Transverse colon (tissue), 4 donors: ENCODE data around the gene TALDO1. TPM values are rescaled to one million over a fixed set of nuclear protein-coding genes. Genes with fewer than 3 reads are reported as not detected.
"Not testable (repeated sequence)": the region's sequence is repeated elsewhere in the genome, so short reads cannot be mapped to it uniquely, and the experiment has no call there.

Experiments used
- DNase-seq: peaks from one replicate; pipeline ENCODE4 v3.0.0-alpha.2; 2019
- H3K27ac ChIP-seq, 4 donors: fragments of 200-600 bp; sonication (generic); 2 replicates each; pipeline ENCODE4 v1.5.1; 2016 to 2018; ENCODE audit warnings: inconsistent platforms in 4 of 4
- H3K27me3 ChIP-seq: fragments of 200-600 bp; sonication (generic); 2 replicates; pipeline ENCODE4 v1.5.1; 2017; ENCODE audit warnings: inconsistent platforms
- H3K36me3 ChIP-seq, 4 donors: fragments of 200-600 bp; sonication (generic); 2 replicates each; pipeline ENCODE4 v1.5.1; 2017 to 2019; ENCODE audit warnings: inconsistent platforms in 4 of 4
- H3K4me1 ChIP-seq, 4 donors: fragments of 200-600 bp; sonication (generic); 2 replicates each; pipeline ENCODE4 v1.5.1; 2017 to 2020; ENCODE audit warnings: inconsistent platforms in 4 of 4
- H3K4me3 ChIP-seq, 4 donors: fragments of 200-600 bp; sonication (generic); 1 replicate in 1 of 4; 2 replicates in 3 of 4; pipeline versions ENCODE4 v1.5.1 to v1.6.1; 2017 to 2019; ENCODE audit warnings: inconsistent platforms in 4 of 4
- H3K9me3 ChIP-seq, 2 donors: fragments of 200-600 bp; sonication (generic); 2 replicates each; pipeline ENCODE4 v1.5.1; 2017 to 2019; ENCODE audit warnings: inconsistent platforms in 2 of 2
- CTCF ChIP-seq, 5 experiments: fragments of 200-600 bp in 3 of 5; fragments of 450-650 bp in 2 of 5; sonication (generic) in 3 of 5; IDR thresholded peaks; 1 replicate in 2 of 5; 2 replicates in 3 of 5; pipeline ENCODE4 v1.5.1; 2016 to 2017; ENCODE audit warnings: antibody characterized with exemption in 5 of 5, inconsistent platforms in 3 of 5, mild to moderate bottlenecking in 2 of 5, moderate library complexity in 1 of 5
- EP300 ChIP-seq: sonication (generic); formaldehyde crosslinking; IDR thresholded peaks from one replicate; pipeline ENCODE4 v1.6.1; 2017; ENCODE audit warnings: antibody characterized with exemption, low read depth
- POLR2A ChIP-seq: fragments of 450-650 bp; IDR thresholded peaks from one replicate; pipeline ENCODE4 v1.6.1; 2016; ENCODE audit warnings: antibody characterized with exemption, mild to moderate bottlenecking, moderate library complexity
- POLR2AphosphoS5 ChIP-seq, 3 donors: sonication (generic); formaldehyde crosslinking; IDR thresholded peaks; one replicate each; pipeline ENCODE4 v1.6.1; 2016; ENCODE audit warnings: antibody characterized with exemption in 3 of 3
- WGBS, 2 donors: methylation state at CpG; one replicate each; pipeline ENCODE4 v1.1.5; 2018; ENCODE audit warnings: low coverage in 1 of 2; 5-methylcytosine and 5-hydroxymethylcytosine counted together
- in situ Hi-C, 4 donors: fragments of 200-750 bp; cut with MboI; loops; one replicate each; pipeline versions ENCODE4 v1.15.0 to v1.15.1; 2017; ENCODE audit warnings: low sequenced_read_pairs in 3 of 4, low pct_ligation_motif_present in 1 of 4, low pct_unique_long_range_greater_than_20kb in 1 of 4
- intact Hi-C: fragments of 100-400 bp; cut with DNase I; formaldehyde crosslinking; loops from one replicate; pipeline ENCODE4 v1.15.1; 2023; ENCODE audit warnings: low total_unique reads
- total RNA-seq, 4 donors: library from RNA; depleted of rRNA; stranded (reverse); fragments of >200 nt; gene quantifications; one replicate each; pipeline ENCODE4 v1.1.0, GENCODE V29; 2016

Gene TALDO1
- total RNA-seq, 4 donors from 2014 or later, result 124 to 164 (median 141) TPM

DNA sequence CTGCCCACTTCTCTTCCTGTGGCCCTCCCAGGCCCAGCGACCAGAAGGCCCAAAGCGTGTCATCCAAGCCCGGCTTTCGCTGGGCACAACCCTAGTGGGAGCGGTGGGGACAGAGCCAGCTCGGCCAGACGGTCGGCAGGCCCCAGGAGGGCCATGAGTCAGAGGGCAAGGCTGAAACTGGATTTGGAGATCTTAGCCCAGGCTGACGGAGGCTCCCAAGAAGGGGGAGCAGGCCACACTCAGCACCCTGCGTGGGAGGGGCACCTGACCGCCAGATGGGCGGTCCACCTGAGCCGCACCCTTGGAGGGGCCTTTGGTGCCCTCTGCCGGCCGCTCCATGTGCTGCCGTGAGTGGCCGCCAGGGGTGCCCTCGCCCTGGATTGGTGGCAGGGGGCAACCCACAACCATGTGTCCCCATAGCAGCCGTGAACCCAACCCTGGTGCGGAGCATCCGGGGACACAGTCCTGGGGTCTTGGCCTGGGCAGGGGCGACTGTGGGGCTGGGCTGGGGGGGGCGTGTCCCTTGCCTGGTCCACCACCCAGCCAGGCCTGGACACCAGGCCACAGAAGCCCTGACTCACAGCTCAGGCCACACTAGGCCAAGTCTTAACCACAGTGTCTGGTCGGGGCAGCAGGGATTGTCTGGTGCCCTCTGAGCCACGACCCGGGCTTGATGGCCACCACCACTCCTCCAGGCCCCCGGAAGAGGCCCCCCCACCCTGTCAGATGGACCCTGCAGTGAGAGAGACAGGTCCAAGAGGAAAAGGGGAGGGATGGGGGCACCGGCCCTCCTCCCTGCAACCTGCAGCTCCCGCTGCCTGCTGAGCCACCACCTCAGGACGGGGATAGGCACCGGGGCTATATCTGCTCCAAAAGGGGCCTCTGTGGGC is 19.2 kb upstream of the TALDO1 start:
- Histone ChIP-seq H3K27ac (peak overlapping the region in 2 of 4 donors; percentile 11 to 19), H3K9me3 (no peaks in the 10 kb centered on the region), H3K4me1 (peaks cover 8 to 35% (median 29%) of the 10 kb centered on the region in 4 donors), H3K4me3 (no peak overlapping the region), H3K27me3 (peaks cover 54% of the 10 kb centered on the region), H3K36me3 (no peaks in the 10 kb centered on the region)
- TF ChIP-seq EP300 (no peak), POLR2AphosphoS5 (IDR thresholded peaks at IDR 0.05) (peak in 2 of 3 donors; percentile 24 to 63), CTCF (IDR thresholded peaks at IDR 0.05) (peak; percentile 97 to 99 (median 98))
- intact Hi-C loops (no loop called here), in situ Hi-C loops (loop anchor here in 1 of 4 donors (10.0 kb wide), 1 partner anchor 63 kb away; no protein-coding TSS in a partner anchor)
- 26% methylated on average over 30 of the region's 31 CpGs; no CpG with 5 or more reads in 1 of the 2 donors for WGBS, 2 donors
- peak; percentile 87 for DNase-seq

GRCh38 chr11:728901-729491 is 18.3 kb upstream of the TALDO1 start:
- no peak overlapping the region for H3K4me3 ChIP-seq
- 46% methylated on average over 14 of the region's 15 CpGs; no CpG with 5 or more reads in 1 of the 2 donors for WGBS, 2 donors
- H3K9me3 ChIP-seq, result no peaks in the 10 kb centered on the region
- intact Hi-C loops (no loop called here), in situ Hi-C loops (loop anchor here in 1 of 4 donors (10.0 kb wide), 1 partner anchor 64 kb away; no protein-coding TSS in a partner anchor)
- no peak for TF ChIP-seq CTCF (IDR thresholded peaks at IDR 0.05)
- TF ChIP-seq EP300, result no peak
- TF ChIP-seq POLR2A, result no peak
- TF ChIP-seq POLR2AphosphoS5 (IDR thresholded peaks at IDR 0.05), result no peak
- no peaks in the 10 kb centered on the region for H3K36me3 ChIP-seq
- H3K27me3 ChIP-seq, result peaks cover 57% of the 10 kb centered on the region
- DNase-seq, result no peak
- no peak overlapping the region for H3K27ac ChIP-seq
- peaks cover 8 to 35% (median 28%) of the 10 kb centered on the region in 4 donors for H3K4me1 ChIP-seq

DNA sequence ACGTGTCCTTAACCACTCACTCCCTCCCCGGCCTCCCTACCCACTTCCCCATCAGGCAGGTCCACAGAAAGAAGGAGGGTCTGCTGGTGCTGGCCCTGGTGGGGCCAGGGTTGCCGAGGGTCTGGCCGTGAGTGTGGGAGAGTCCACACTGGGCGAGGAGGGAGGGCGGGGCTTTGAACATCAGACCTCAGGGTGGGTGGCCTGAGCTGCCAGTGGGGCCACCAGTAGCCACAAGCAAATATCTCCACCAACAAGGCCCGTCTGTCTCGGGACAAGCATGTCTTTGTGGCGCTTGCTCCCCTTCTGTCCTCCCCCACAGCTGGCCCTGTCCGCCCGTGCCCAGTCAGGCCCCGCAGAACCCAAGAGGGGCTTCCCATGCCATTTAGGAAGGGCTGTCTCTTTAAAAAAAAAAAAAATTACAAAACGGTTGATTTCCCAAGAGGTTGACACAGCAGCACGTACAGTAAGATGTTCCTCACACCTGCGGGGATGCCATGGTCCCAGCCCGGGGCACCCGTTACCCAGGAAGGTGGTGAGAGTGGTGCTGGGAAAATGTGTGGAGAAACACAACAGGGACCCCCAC is 17.7 kb upstream of the TALDO1 start:
- Histone ChIP-seq H3K4me3 (no peak overlapping the region), H3K27me3 (peaks cover 57% of the 10 kb centered on the region), H3K4me1 (peaks cover 8 to 35% (median 28%) of the 10 kb centered on the region in 4 donors), H3K36me3 (no peaks in the 10 kb centered on the region), H3K9me3 (no peaks in the 10 kb centered on the region), H3K27ac (no peak overlapping the region)
- DNase-seq, result no peak
- in situ Hi-C loops (loop anchor here in 1 of 4 donors (10.0 kb wide), 1 partner anchor 65 kb away; no protein-coding TSS in a partner anchor), intact Hi-C loops (no loop called here)
- TF ChIP-seq POLR2A, result no peak
- no peak for TF ChIP-seq POLR2AphosphoS5 (IDR thresholded peaks at IDR 0.05)
- no peak for TF ChIP-seq CTCF (IDR thresholded peaks at IDR 0.05)
- no peak for TF ChIP-seq EP300
- 21% methylated on average over 17 of the region's 17 CpGs; no CpG with 5 or more reads in 1 of the 2 donors for WGBS, 2 donors

GRCh38 chr11:733072-733471 is 14.2 kb upstream of the TALDO1 start:
- no peak for DNase-seq
- no peak overlapping the region for H3K27ac ChIP-seq
- in situ Hi-C loops, result no loop called here
- intact Hi-C loops, result no loop called here
- no peaks in the 10 kb centered on the region for H3K36me3 ChIP-seq
- H3K4me3 ChIP-seq, result no peak overlapping the region
- WGBS, 2 donors, result 67 to 69% methylated on average over 5 to 20 of the region's 20 CpGs
- no peaks in the 10 kb centered on the region for H3K9me3 ChIP-seq
- H3K27me3 ChIP-seq, result peaks cover 49% of the 10 kb centered on the region
- H3K4me1 ChIP-seq, result peaks cover 0 to 10% (median 3%) of the 10 kb centered on the region in 4 donors
- no peak for TF ChIP-seq CTCF (IDR thresholded peaks at IDR 0.05)
- TF ChIP-seq POLR2A, result no peak
- no peak for TF ChIP-seq EP300
- no peak for TF ChIP-seq POLR2AphosphoS5 (IDR thresholded peaks at IDR 0.05)

GRCh38 chr11:734541-734940 is 12.7 kb upstream of the TALDO1 start:
- in situ Hi-C loops, H3K36me3 ChIP-seq, intact Hi-C loops, H3K9me3 ChIP-seq, H3K27ac ChIP-seq, DNase-seq, H3K4me1 ChIP-seq, H3K4me3 ChIP-seq: not testable (repeated sequence)
- WGBS, 2 donors, result 93 to 100% methylated on average over 2 to 26 of the region's 26 CpGs
- H3K27me3 ChIP-seq, result peaks cover 40% of the 10 kb centered on the region
